Measurements from ENCODE around the gene CFAP46.

The CFAP46 gene

DNA sequence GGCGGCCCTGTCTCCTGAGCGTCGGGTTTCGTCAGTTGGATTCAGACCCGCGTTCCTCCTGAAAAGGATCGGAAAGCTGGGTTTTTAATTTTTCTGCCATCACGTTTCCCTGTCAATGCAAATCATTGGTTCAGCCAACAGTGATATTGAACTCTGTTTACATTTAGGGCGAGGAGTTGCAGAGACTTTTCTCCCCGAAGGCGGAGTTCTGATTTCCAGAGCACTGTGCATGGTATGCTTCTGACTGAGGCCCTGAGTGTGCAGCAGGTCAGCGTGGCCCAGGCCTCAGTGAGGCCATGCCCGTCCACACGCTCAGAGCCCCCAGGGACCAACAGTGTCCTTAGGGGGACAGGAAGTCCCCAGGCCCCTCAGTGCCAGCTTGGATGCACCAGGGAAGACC is 183.5 kb downstream of the CFAP46 start (continued):
- TF ChIP-seq, protein P1, sequence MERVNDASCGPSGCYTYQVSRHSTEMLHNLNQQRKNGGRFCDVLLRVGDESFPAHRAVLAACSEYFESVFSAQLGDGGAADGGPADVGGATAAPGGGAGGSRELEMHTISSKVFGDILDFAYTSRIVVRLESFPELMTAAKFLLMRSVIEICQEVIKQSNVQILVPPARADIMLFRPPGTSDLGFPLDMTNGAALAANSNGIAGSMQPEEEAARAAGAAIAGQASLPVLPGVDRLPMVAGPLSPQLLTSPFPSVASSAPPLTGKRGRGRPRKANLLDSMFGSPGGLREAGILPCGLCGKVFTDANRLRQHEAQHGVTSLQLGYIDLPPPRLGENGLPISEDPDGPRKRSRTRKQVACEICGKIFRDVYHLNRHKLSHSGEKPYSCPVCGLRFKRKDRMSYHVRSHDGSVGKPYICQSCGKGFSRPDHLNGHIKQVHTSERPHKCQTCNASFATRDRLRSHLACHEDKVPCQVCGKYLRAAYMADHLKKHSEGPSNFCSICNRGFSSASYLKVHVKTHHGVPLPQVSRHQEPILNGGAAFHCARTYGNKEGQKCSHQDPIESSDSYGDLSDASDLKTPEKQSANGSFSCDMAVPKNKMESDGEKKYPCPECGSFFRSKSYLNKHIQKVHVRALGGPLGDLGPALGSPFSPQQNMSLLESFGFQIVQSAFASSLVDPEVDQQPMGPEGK (CRISPR knock-in tag; IDR thresholded peaks at IDR 0.05; ENCODE audit: borderline replicate concordance): no peak
- no peak for TF ChIP-seq ARNTL (CRISPR knock-in tag; IDR thresholded peaks at IDR 0.05; ENCODE audit: borderline replicate concordance, low read depth)
- no peak for TF ChIP-seq ZFP3 (CRISPR knock-in tag; IDR thresholded peaks at IDR 0.05)
- no peak for TF ChIP-seq ZNF8 (CRISPR knock-in tag; IDR thresholded peaks at IDR 0.05)

Measured in SK-N-SH treated with all-trans-retinoic acid at 6 μM for 48 hours (cell line).